Measurements from ENCODE around the gene AGPAT3. TPM values are rescaled to one million over a fixed set of nuclear protein-coding genes. Genes with fewer than 3 reads are reported as not detected.
A peak's percentile ranks its signal among the peaks of the same experiment; 100 is the strongest.

Gene AGPAT3
- total RNA-seq, 1 experiment from 2014 or later: 13.0 TPM

- Histone ChIP-seq H2AFZ (ENCODE audit: low read length) (no peak overlapping the region), H3K18ac (ENCODE audit: insufficient read length, low read depth, low read length) (no peak overlapping the region), H3K79me2 (ENCODE audit: insufficient read depth, low read length) (no peaks in the 10 kb centered on the region), H4K91ac (ENCODE audit: insufficient read length, low read depth, low read length) (no peak overlapping the region), H3K4me2 (ENCODE audit: insufficient read depth, insufficient read length, low read length) (no peak overlapping the region), H2BK120ac (ENCODE audit: low read depth, low read length, poor library complexity, severe bottlenecking) (no peak overlapping the region), H4K5ac (ENCODE audit: insufficient read length, low read depth, low read length) (no peak overlapping the region), H3K23me2 (ENCODE audit: insufficient read length, low read depth, low read length, poor library complexity, severe bottlenecking) (no peaks in the 10 kb centered on the region), H2BK12ac (ENCODE audit: insufficient read length, low read depth, low read length) (no peak overlapping the region), H4K8ac (replicated peaks; ENCODE audit: insufficient read length, low read depth, low read length) (no peak overlapping the region), H3K56ac (ENCODE audit: insufficient read length, low read depth, low read length) (no peak overlapping the region), H3K4ac (ENCODE audit: low read depth, low read length) (no peak overlapping the region), H2BK15ac (ENCODE audit: low read depth, low read length) (no peak overlapping the region), H3K23ac (ENCODE audit: insufficient read length, low read depth, low read length) (no peak overlapping the region), H3K79me1 (ENCODE audit: insufficient read depth, low read depth, low read length, poor library complexity, severe bottlenecking) (no peaks in the 10 kb centered on the region), H3K9me3 (ENCODE audit: control insufficient read depth, low read depth, low read length) (no peaks in the 10 kb centered on the region), H3K9ac (ENCODE audit: extremely low read depth, insufficient read length, low read length) (no peak overlapping the region), H3K14ac (ENCODE audit: insufficient read depth, low read length) (no peak overlapping the region), H3T11ph (ENCODE audit: low read length) (no peak overlapping the region), H3K27ac (ENCODE audit: insufficient read length, low read depth, low read length) (no peak overlapping the region), H3K27me3 (ENCODE audit: insufficient read depth, low read length) (no peaks in the 10 kb centered on the region), H4K20me1 (ENCODE audit: control insufficient read depth, insufficient read depth, insufficient read length) (no peaks in the 10 kb centered on the region), H2BK20ac (ENCODE audit: low read depth, low read length, poor library complexity, severe bottlenecking) (no peak overlapping the region), H3K4me1 (ENCODE audit: insufficient read depth, low read length) (peaks cover 3% of the 10 kb centered on the region; the same call in 1 of the 2 replicates), H2AK5ac (ENCODE audit: insufficient read length, low read length) (no peak overlapping the region), H2BK5ac (ENCODE audit: insufficient read length, low read length) (no peak overlapping the region)
- peaks cover 10% of the 10 kb centered on the region for H3K27me3 Mint-ChIP-seq (ENCODE audit: low read depth)
- WGBS (ENCODE audit: extremely low coverage, insufficient read length, low lambda C conversion rate): no CpG with 5 or more reads among the region's 10 CpGs
- peaks cover 0 to 2% (median 0%) of the 10 kb centered on the region in 3 experiments; a peak in 1 of 7 replicates for H3K36me3 Mint-ChIP-seq (ENCODE audit: insufficient read depth in 1 of 3, low read depth in 3 of 3)
- DNase-seq: no peak
- H3K9me3 Mint-ChIP-seq: no peaks in the 10 kb centered on the region
- peak overlapping the region in 2 of 3 experiments; percentile 24 to 94; a peak in 4 of 7 replicates for H3K27ac Mint-ChIP-seq
- no peak overlapping the region for H3K4me3 Mint-ChIP-seq
- TF ChIP-seq, protein P1, sequence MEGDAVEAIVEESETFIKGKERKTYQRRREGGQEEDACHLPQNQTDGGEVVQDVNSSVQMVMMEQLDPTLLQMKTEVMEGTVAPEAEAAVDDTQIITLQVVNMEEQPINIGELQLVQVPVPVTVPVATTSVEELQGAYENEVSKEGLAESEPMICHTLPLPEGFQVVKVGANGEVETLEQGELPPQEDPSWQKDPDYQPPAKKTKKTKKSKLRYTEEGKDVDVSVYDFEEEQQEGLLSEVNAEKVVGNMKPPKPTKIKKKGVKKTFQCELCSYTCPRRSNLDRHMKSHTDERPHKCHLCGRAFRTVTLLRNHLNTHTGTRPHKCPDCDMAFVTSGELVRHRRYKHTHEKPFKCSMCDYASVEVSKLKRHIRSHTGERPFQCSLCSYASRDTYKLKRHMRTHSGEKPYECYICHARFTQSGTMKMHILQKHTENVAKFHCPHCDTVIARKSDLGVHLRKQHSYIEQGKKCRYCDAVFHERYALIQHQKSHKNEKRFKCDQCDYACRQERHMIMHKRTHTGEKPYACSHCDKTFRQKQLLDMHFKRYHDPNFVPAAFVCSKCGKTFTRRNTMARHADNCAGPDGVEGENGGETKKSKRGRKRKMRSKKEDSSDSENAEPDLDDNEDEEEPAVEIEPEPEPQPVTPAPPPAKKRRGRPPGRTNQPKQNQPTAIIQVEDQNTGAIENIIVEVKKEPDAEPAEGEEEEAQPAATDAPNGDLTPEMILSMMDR (conservative IDR thresholded peaks at IDR 0.05): no peak
- H3K4me1 Mint-ChIP-seq: peaks cover 49 to 58% of the 10 kb centered on the region in 2 experiments
These were observed 56.6 kb downstream of the AGPAT3 start for GRCh38 chr21:43921571-43921978.
